RWPE2 (cell line): Measurements from ENCODE around the gene LCN2.

Experiments
- ATAC-seq: fragments of 200-7000 bp; cut with Tn5 transposase; 3 replicates; pipeline ENCODE4 v1.9.1; 2021; ENCODE audit warnings: low read depth
- DNase-seq: peaks from one replicate; pipeline ENCODE4 v3.0.0-alpha.2; 2020; ENCODE audit warnings: low spot score
- H3K27ac ChIP-seq: fragments of 450-650 bp; 2 replicates; pipeline ENCODE4 v1.5.1; 2017; ENCODE audit warnings: mild to moderate bottlenecking; ENCODE audit not compliant: poor library complexity, severe bottlenecking
- H3K27me3 ChIP-seq: fragments of 250-450 bp; sonication (Bioruptor Pico); 2 replicates; pipeline ENCODE4 v1.5.1; 2021; ENCODE audit warnings: mild to moderate bottlenecking, moderate library complexity; ENCODE audit not compliant: insufficient read depth, poor library complexity, severe bottlenecking
- H3K36me3 ChIP-seq: fragments of 250-450 bp; sonication (Bioruptor Pico); 2 replicates; pipeline ENCODE4 v1.5.1; 2020; ENCODE audit warnings: low read depth, mild to moderate bottlenecking, moderate library complexity
- H3K4me1 ChIP-seq: fragments of 250-450 bp; sonication (Bioruptor Pico); 2 replicates; pipeline ENCODE4 v1.5.1; 2021; ENCODE audit warnings: mild to moderate bottlenecking, moderate library complexity; ENCODE audit not compliant: insufficient read depth, poor library complexity, severe bottlenecking
- H3K4me3 ChIP-seq: fragments of 250-450 bp; sonication (Bioruptor Pico); 2 replicates; pipeline ENCODE4 v1.5.1; 2021; ENCODE audit warnings: mild to moderate bottlenecking, moderate library complexity; ENCODE audit not compliant: severe bottlenecking
- H3K9me3 ChIP-seq: fragments of 250-450 bp; sonication (Bioruptor Pico); 2 replicates; pipeline ENCODE4 v1.5.1; 2021; ENCODE audit warnings: mild to moderate bottlenecking, moderate library complexity; ENCODE audit not compliant: severe bottlenecking
- TF ChIP-seq, protein P1 (sequence below): fragments of 450-650 bp; IDR thresholded peaks from one replicate; pipeline ENCODE4 v1.5.1; 2017; ENCODE audit warnings: mild to moderate bottlenecking, moderate library complexity; ENCODE audit not compliant: poor library complexity, severe bottlenecking

LCN2 gene

DNA sequence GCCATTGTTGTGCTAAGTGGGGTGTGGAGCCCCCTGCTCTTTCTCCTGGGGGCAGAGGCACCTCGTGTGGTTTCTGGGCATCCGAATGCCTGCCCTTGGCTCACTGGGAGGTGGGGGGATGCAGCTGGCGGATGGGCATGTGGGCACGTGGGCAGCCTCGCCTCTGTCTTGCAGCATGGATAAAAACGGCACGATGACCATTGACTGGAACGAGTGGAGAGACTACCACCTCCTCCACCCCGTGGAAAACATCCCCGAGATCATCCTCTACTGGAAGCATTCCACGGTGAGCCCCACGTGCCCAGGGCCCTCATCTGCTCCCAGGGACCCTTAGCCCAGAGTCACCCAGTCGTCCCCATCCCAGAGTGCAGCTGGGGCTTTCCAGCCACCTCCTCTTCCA, 47.1 kb upstream of the LCN2 start:
- TF ChIP-seq, protein P1, sequence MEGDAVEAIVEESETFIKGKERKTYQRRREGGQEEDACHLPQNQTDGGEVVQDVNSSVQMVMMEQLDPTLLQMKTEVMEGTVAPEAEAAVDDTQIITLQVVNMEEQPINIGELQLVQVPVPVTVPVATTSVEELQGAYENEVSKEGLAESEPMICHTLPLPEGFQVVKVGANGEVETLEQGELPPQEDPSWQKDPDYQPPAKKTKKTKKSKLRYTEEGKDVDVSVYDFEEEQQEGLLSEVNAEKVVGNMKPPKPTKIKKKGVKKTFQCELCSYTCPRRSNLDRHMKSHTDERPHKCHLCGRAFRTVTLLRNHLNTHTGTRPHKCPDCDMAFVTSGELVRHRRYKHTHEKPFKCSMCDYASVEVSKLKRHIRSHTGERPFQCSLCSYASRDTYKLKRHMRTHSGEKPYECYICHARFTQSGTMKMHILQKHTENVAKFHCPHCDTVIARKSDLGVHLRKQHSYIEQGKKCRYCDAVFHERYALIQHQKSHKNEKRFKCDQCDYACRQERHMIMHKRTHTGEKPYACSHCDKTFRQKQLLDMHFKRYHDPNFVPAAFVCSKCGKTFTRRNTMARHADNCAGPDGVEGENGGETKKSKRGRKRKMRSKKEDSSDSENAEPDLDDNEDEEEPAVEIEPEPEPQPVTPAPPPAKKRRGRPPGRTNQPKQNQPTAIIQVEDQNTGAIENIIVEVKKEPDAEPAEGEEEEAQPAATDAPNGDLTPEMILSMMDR = no peak
- Histone ChIP-seq H3K36me3 (peaks cover 46% of the 10 kb centered on the region), H3K27me3 (no peaks in the 10 kb centered on the region), H3K27ac (no peak overlapping the region), H3K4me1 (peaks cover 14% of the 10 kb centered on the region), H3K9me3 (no peaks in the 10 kb centered on the region), H3K4me3 (no peak overlapping the region)
- ATAC-seq = no peak
- DNase-seq = no peak

DNA sequence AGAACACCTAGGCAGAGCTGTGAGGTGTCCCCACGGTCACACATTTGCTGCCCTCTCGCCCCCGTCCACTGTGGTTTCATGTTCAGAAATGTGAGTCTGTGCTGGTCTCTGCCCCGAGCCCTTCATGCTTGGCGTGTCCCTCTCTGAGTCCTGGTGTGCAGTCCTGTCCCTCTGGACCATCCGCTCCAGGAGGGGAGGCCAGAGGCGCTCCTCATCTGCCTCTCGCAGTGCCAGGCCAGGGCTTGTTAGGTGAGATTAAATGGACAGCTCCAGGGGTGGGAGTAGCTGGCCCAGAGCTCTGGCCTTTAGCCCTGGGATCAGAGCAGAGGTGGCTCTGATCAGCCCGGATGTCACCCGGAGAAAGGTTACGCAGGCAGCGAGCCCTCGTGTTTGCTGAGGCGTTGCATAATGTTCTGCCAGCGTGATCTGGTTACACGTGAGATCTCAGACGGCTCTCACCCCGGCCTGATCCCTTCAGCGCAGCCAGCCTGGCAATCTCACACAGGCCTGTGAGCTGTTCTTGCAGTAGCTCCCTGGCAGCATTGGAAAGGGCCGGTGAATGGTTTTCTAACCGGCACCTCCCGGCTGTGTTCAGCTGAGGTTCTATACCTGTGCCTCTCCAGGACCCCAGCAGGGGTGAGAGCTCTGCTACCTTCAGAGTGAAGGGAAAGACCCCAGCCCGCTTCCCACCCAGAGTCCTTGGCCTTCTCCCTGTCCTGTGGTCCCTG, 46.2 kb upstream of the LCN2 start:
- H3K27me3 ChIP-seq = no peaks in the 10 kb centered on the region
- DNase-seq = no peak
- peaks cover 10% of the 10 kb centered on the region for H3K4me1 ChIP-seq
- no peak for ATAC-seq
- no peak overlapping the region for H3K27ac ChIP-seq
- no peaks in the 10 kb centered on the region for H3K9me3 ChIP-seq
- no peak overlapping the region for H3K4me3 ChIP-seq
- TF ChIP-seq, protein P1 = no peak
- peaks cover 53% of the 10 kb centered on the region for H3K36me3 ChIP-seq

DNA sequence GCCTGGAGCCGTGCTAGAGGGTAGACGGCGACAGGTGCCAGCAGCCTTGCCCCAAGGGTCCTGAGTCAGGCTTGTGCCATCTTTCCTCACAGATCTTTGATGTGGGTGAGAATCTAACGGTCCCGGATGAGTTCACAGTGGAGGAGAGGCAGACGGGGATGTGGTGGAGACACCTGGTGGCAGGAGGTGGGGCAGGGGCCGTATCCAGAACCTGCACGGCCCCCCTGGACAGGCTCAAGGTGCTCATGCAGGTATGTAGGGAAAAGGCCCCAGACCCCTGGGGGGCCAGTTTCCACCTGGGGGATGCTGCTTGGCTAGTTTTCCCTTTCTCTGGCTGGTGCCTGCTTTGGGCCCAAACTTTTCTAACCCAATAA, 45.7 kb upstream of the LCN2 start:
- peaks cover 56% of the 10 kb centered on the region for H3K36me3 ChIP-seq

DNA sequence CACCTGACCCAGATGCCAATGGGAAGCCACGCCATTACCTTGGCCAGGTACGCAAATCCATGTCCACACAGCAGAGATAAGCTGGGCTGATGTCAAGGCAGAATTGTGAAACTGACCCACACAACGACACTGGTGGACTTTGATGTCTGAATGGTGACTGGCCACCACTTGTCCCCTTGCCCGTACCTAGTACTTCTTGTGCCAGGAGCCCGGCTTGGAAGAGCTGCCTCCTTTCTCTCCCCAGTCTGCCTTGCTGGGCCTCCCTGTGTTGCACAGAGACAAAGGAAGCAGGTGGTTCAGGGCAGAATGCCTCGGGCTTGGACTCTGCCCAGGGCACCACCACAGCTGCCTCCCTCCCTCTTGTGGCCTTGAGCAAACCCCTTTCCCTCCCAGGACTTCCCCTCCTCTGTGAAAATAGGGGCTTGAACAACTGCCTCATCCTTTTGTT, 45.1 kb upstream of the LCN2 start:
- Histone ChIP-seq H3K27ac (no peak overlapping the region), H3K9me3 (no peaks in the 10 kb centered on the region), H3K36me3 (peaks cover 56% of the 10 kb centered on the region), H3K27me3 (no peaks in the 10 kb centered on the region), H3K4me1 (peaks cover 9% of the 10 kb centered on the region), H3K4me3 (no peak overlapping the region)
- no peak for ATAC-seq
- TF ChIP-seq, protein P1 = no peak
- no peak for DNase-seq

More for the DNA sequence above, 45.7 kb upstream of the LCN2 start:
- H3K4me3 ChIP-seq = no peak overlapping the region
- ATAC-seq = no peak
- no peaks in the 10 kb centered on the region for H3K9me3 ChIP-seq
- H3K27ac ChIP-seq = no peak overlapping the region
- TF ChIP-seq, protein P1 = peak; percentile 19
- H3K27me3 ChIP-seq = no peaks in the 10 kb centered on the region
- no peak for DNase-seq
- H3K4me1 ChIP-seq = peaks cover 10% of the 10 kb centered on the region

DNA sequence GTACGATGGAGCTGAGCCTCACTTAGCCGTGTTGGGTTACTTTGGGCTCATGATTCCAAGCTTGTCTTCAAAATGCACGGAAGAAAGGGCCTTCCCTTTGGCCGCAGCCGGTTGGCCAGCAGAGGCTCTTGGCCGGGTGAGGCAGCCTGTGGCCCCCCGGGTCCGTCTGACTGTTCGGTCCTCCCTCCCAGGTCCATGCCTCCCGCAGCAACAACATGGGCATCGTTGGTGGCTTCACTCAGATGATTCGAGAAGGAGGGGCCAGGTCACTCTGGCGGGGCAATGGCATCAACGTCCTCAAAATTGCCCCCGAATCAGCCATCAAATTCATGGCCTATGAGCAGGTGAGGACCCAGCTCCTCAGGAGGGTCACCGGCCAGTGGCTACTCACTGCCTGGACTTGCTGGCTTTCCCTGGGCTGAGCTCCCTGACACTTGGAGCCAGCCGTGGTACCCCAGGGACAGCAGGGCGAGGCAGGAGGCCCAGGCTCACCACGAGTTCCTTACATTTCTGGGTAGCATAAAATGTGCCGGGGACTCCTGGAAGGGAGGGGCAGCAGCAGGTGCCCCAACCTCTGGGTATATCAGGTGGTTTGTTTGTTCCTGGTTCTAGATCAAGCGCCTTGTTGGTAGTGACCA, 43.6 kb upstream of the LCN2 start:
- Histone ChIP-seq H3K27ac (no peak overlapping the region), H3K9me3 (no peaks in the 10 kb centered on the region), H3K27me3 (no peaks in the 10 kb centered on the region), H3K36me3 (peaks cover 56% of the 10 kb centered on the region), H3K4me1 (no peaks in the 10 kb centered on the region), H3K4me3 (no peak overlapping the region)
- ATAC-seq = no peak
- DNase-seq = no peak
- TF ChIP-seq, protein P1 = no peak
